ENCODE results near the gene MTHFD1.

The MTHFD1 gene

GRCh38 chr14:64407329-64407728 is 19.2 kb downstream of the MTHFD1 start:
- no peak for DNase-seq (ENCODE audit: low spot score)

DNA sequence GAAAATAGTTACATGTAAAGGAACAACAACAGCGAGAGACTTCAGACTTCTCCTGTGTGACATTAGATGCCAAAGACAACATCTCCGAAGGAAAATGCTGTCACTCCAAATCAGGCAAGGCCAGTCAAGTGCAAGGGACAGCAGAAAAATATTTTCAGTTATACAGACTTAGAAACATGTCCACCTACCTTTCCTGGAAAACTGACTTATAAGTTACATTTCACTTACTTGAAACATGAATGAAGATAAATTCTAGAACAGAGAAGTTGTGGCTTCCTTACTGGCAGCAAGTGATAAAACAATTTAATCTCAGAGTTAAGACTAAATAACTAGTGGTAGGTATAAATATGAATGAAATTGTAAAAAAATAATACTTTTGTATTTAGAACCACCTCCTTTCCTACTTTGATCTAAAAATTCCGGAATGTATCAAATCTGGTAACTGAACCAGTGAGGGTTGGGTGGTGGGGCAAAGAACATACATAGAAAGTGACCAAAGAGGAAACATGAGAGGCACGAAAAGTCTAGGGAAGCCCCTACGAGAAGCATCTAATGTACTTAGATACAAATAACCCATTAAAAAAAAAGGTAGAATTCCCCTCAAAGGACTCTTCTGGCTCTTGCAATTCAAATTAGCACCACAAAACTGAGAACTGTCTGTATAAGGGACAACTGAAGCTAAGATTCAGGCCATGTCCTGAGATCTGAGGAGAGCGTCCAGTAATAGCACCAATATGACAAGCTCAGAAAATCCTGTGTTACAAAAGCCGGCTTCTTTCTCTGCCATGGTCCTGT is 21.2 kb downstream of the MTHFD1 start:
- no peak for DNase-seq (ENCODE audit: low spot score)

DNA sequence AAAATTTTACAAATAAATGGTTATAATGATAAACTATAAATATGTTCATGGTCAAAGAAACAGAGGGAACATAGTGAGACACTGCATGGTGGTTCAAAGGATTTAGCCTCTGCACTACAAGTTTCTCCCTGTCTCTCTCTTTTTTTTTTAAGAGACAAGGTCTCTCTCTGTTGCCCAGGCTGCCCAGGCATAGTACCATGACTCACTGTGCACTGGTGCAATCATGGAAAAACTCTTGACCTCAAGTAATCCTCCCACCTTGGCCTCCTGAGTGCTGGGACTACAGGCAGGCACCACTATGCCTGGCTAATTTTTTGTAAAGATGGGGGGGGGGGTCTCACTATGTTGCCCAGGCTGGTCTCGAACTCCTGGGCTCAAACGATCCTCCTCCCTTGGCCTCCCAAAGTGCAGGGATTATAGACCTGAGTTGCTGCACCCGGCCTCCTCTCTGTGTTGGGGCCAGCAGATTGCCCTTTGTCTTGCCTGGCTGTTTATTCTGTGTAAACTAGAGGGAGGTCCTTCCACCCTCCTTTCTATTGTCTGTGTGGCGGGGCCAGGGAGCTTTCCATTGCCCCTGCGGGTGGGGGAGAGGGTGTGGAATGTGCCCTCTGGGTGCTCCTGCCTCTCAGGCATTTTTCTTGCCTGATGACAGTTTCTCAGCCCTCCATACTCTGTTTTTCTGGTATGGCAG is 22.1 kb downstream of the MTHFD1 start:
- DNase-seq (ENCODE audit: low spot score) = peak; percentile 11

GRCh38 chr14:64411001-64411400 is 22.8 kb downstream of the MTHFD1 start:
- no peak for DNase-seq (ENCODE audit: low spot score)

DNA sequence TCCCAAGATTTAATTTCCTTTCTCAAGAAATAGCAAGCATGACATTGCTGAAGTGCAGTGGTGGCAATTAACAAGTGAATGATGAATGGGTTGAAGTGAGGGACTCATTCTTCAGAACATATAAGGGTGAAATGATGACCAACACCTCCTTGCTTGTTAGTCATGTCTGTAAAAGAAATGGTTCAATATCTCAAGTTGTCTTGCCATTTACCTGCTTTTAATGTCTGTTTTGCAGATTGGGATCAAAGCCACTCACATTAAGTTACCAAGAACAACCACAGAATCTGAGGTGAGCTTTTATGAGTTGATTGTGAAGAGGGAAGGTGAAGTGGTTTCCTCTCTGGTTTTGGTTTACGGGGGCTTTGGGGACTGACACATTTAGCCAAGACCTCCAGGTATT is 24.1 kb downstream of the MTHFD1 start:
- no peak for DNase-seq (ENCODE audit: low spot score)

DNA sequence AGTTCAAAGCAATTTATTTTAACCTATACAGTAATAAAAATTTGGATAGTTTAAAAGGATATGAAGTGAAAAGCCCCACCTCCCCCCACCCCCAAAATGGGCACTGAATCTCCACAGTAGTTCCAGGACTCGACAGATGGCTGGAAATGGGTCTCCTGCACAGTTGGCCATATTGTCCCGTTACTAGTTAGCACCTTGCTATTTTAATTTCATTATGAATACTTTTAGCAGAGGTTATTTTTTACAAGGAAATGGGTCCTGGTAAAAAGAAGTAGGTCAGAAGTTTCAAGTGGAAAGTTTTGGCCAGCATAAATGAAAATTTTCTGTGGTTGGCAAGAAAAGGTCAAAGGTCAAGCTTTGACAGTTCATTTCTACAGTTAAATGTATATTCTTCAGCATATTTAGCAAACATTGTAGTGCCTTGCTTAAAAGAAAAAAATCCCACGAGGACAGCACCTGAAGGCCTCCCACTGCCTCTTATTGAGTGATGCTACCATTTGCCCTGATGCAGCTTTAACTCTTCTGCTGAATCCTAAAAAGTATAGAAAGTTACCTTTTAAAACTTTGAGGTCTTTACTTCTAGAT is 28.3 kb downstream of the MTHFD1 start:
- DNase-seq (ENCODE audit: low spot score) = no peak

DNA sequence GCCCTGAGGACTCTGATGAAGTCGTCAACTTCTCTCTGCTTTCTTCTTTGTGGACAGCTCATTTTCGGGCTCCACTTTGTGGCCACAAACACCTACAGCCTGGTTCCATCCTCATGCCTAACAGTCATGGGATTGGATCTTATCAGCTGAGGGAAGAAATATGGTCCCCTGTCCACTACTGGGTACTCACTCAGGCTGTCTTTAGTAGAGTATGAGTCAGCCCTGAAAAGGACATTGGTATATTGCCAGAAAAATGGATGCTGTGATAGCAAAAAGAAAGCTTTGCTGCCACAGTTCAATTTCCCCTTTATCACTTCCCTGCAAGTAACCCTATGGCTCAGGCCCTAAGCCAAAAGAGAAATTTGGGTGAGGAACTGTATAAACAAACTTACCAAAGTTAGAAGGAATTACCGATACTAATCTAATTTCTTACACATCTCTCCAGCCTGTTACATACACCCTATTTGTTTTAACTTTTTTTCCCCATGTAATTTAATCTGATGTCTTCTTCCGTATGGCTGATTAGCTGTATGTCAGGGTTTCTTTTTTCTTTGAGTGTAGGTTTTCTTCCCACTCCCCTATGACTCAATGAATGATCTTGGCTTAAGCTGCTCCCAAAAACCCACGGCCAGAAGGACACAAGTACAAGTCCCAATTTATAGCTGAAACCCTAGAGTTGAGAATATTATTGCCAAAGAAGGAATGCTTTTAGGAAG is 29.1 kb downstream of the MTHFD1 start:
- no peak for DNase-seq (ENCODE audit: low spot score)

GRCh38 chr14:64417771-64418125 is 29.6 kb downstream of the MTHFD1 start:
- no peak for DNase-seq (ENCODE audit: low spot score)

- no peak for DNase-seq (ENCODE audit: low spot score)
Measured at GRCh38 chr14:64419003-64419402, 30.9 kb downstream of the MTHFD1 start.

DNA sequence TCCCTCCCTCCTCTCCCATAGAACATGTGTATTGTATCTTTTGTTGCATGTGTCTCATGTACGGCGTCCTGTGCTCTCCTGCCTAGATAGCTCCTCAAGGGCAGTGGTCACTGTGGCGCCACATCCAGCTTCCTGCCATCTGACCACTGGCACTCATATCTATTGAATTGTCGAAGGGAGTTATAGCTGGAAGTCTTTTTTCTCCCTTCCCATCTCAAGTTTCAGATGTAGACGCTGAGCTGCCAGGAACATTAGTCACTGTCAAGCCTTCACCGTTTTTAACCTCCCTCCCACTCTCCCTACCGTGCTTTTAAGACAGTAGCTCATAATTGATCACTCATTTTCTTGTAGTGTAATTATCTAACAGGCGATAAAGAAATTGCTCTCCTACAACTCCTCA is 33.0 kb downstream of the MTHFD1 start:
- DNase-seq (ENCODE audit: low spot score) = no peak

DNA sequence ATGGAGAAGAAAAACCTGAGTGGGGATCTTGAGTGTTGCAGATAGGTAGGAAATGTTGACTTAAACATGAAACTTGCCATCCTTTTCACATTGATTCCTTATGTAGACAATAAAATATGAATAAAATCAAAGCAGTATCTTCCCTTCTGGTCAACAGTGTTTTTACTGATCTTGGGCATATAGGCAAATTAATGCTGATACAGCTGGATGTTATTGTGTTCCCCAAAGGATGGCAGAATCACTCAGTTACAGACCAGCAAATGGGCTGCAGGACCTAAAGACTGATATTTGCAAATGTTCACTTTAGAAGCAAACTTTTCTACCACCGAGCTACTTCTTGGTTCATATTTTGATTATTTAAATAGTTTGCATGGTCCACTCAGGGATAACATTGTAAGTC is 33.9 kb downstream of the MTHFD1 start:
- no peak for DNase-seq (ENCODE audit: low spot score)

DNA sequence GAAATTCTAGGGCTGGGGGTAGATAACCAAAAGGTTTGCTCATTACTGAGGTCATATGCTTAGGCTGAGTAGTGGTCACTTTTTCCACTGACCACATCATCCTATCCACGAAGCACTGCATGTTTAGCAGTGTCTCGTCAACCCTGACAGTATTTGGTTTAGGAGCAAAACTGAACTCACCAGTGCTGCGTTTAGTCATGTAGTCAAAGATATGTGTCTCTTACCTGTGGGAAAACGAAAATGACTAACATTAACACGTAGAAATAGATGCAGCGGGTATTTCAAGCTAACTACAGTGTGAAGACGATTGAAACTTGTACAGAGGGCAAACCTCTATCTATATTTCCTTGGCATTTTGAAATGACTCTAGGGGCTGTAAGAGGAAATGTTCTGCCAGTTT is 34.6 kb downstream of the MTHFD1 start:
- DNase-seq (ENCODE audit: low spot score) = no peak

DNA sequence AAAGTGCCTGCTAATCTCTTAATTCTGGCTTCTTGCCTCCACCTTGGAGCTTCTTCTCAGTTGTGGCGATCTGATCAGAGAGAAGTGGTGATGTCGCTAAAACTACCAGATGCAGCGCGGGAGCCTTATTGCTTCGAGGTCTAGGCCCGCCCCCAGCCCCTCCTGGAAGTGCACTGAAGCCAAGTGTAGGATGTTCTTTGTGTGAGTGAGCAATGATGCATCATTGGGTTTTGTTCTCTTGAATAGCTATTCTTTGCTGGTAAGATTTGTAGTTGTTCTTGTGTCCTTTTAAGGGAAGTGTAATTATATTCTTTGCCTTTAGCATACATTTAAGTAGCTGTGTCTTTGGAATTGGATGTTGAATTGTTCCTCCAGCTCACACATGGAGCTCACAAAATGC is 35.8 kb downstream of the MTHFD1 start:
- no peak for DNase-seq (ENCODE audit: low spot score)

DNA sequence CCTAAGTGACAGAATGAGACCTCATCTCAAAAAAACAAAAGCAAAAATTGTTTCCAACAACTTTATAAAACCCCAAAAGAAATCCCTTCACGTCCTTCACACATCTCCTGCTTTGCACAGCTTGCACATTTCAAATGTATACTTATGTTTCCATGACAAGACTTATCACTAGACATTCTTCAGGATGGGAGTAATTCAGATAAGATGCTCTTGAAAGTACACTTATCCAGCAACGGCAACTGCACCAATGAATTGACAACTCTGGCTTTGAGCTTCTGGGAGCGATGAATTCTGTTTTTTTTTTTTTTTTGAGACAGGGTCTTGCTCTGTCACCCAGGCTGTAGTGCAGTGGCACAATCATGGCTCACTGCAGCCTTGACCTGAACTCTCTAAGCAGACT is 46.4 kb downstream of the MTHFD1 start:
- DNase-seq (ENCODE audit: low spot score) = no peak

- peak; percentile 73 for DNase-seq (ENCODE audit: low spot score)
Measured at GRCh38 chr14:64438181-64438841, 50.2 kb downstream of the MTHFD1 start.

GRCh38 chr14:64439141-64439540 is 51.0 kb downstream of the MTHFD1 start:
- DNase-seq (ENCODE audit: low spot score) = no peak

DNA sequence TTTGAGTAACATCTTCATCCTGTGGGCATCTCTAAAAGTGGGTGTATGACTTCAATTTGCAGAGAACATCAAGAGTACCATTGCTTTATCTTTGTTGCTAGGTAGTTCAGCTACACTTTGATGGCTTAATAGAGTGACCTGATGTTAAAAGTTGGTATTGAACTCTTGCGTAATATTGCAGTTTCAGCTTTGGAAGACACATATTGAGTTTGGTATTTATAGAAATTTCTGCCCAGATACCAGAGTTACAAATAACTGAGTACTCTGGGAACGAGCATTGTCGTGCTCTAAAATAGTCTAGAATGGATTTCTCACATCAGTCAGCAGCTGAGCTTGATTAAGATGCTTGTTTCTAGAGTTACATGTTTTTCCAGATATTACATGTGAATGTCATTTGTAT is 52.3 kb downstream of the MTHFD1 start:
- DNase-seq (ENCODE audit: low spot score) = no peak

DNA sequence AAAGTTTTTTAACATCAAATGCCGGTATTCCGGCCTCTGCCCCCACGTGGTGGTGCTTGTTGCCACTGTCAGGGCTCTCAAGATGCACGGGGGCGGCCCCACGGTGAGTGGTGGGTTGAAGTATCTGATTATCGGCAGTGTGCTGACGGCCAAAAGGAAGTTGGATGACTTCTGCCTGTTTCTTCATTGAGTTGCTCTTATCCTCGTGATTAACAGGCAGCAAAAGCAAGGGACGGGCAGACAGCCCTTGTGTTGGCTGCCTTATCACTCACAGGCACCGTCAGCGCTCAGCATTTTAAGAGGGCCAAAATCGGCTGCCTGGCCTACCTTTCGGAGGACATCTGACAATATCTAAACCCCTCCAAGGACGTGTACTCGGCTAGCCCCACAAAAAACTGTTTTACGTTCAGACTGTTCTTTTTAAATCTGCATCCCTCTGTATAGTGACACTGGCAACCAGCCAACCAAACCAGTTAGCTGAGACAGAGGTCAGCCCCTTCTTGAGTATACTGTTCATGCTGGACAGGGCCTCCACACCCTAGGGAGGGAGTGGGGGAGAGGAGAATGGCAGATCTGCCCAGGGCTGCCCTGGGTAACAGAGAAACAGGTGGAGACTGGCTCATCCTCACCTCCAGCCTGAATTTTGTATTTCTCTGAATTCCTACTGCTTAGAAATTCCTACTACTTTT is 54.3 kb downstream of the MTHFD1 start:
- DNase-seq (ENCODE audit: low spot score) = no peak

GRCh38 chr14:64444140-64444539 is 56.0 kb downstream of the MTHFD1 start:
- DNase-seq (ENCODE audit: low spot score) = no peak

DNA sequence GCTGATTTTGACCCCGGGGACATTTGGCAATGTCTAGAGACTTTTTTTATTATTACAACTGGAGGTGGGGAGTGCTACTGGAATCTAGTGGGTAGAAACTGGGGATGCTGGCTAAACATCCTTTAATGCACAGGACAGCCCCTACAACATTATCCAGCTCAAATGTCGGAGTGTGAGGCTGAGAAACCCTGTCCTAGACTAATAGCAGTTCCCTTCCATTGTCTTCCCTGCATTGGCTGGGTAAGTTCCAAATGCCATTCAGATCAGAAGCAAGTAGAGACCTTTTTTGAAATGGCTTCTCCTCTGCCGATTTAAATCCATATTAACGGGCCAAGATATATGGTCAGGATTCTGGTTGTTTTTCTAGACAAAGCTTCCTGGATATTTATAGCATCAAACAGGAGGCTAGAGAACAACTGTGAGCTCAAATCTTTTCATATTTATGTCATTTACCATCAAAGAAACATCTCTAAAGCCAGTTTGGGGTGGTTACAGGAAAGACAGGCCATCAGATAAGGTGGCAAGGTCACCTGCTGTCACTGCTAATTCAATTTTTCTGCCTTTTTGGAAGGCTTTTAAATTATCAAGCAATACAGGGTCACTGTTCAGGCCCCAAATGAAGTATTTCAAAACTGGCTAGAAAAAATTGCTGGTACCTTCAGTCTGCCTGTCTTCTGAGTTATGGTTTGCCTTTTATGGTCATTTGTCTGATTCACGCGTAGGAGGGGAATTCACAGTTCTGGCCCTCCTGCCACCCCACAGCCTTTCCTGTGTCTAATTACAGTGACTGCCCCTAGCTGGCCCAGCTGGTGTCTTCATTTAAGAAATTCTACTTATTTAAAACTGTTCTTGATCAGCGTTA is 57.1 kb downstream of the MTHFD1 start:
- no peak for DNase-seq (ENCODE audit: low spot score)
